Bone marrow (tissue), 2 donors: Measurements from ENCODE around the gene TLL2.

Experiments
- DNase-seq, 2 donors: peaks; one replicate each; lab custom pipeline; 2025; lab: John Stamatoyannopoulos, UW

The TLL2 gene

DNA sequence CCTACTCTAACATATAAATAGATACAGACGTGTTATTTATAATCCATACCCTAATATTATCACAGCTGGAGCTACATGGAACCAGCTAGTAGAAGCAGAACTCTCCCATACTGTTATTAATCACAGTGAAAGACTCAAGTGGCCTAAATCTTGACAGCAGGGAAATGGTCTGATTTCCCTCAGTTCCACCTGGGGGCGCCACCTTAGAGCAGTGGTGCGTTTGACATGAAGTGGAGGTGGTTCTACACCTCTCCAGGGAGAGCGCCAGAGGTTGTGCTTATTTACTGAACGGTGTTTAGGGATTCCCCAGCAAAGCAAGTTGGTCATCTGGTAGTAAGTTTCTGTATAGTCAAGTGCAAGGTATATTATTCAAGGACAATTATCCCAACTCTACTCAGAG is 191.9 kb downstream of the TLL2 start:
- no peak for DNase-seq

DNA sequence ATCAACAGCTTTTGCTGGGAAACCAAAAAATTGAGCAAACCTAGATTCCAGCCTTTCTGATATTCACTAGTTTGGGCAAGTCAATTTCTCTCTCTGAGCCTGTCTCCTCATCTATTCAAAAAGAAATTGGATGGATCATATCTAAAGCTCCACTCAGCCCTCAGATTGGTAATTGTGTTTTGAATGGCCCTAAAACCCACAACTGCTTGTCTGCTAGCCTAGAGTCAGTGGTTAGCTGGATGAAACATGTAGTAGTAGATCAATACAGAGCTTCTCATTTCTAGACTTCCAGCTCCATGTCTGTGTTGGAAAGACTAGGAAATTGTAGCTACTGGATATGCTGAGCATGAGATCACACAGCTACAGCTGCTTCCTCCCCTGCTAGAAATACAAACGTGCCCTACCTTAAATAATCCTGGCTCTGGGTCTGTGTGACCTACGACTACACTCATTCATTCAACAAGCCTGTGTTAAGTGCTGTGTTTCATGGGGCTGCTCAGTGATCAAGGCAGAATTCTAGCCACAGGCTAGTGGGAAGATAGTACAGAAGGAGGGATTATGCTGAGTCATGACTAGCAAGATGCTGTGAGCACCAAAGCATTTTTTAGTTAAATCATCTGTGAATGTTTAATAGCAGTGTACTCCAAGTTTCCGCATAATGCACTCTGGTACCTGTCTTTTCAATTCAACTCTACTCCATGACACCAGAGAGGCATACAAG is 193.8 kb downstream of the TLL2 start:
- no peak for DNase-seq

DNA sequence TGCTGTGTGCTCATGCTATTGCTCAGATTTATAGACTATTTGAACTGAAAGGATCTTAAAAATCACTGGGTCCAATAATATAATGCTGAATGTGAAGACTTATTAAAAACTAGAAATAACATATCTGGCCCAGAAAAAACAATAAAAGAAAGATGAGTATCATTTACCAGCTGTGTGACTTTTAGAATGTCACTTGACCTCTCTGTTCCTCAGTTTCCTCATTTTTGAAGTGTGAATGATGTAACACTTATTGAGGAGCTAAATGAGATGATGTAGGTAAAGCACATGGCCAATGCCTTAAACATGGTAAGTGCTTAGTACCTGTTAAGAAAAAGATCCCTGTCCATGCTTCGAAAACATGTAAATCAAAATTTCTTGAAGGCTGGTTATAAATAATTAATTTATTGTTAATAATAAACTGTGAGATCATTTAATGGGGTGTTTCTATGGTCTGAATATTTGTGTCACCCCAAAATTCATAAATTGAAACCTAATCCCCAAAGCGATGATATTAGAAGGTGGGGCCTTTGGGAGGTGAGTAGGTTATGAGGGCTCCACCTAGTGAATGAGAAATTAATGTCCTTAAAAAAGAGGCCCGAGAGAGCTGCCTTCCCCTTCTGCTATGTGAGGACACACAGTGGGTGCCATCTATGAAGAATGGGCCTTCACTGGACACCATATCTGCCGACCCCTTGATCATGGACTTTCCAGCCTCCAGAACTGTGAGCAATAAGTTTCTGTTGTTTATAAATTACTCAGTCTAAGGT is 196.5 kb downstream of the TLL2 start:
- DNase-seq = no peak
